Muscle layer of colon (tissue), 2 donors: ENCODE data around the gene EPB41L3.

Source experiments
- H3K27ac ChIP-seq: one replicate; pipeline ENCODE4 v1.7.0; 2013; ENCODE audit warnings: low read depth, mild to moderate bottlenecking, low read length, moderate library complexity
- H3K27me3 ChIP-seq, 2 donors: one replicate each; pipeline ENCODE4 v1.7.0; 2013; ENCODE audit warnings: low read length in 2 of 2, mild to moderate bottlenecking in 2 of 2; ENCODE audit not compliant: insufficient read depth in 2 of 2, control insufficient read depth in 1 of 2
- H3K36me3 ChIP-seq: one replicate; pipeline ENCODE4 v1.7.0; 2013; ENCODE audit warnings: mild to moderate bottlenecking, low read length; ENCODE audit not compliant: insufficient read depth
- H3K4me1 ChIP-seq: one replicate; pipeline ENCODE4 v1.7.0; 2013; ENCODE audit warnings: mild to moderate bottlenecking, low read length; ENCODE audit not compliant: insufficient read depth
- H3K4me3 ChIP-seq, 2 donors: one replicate each; pipeline ENCODE4 v1.7.0; 2013; ENCODE audit warnings: low read length in 2 of 2, low read depth in 1 of 2, mild to moderate bottlenecking in 1 of 2, moderate library complexity in 1 of 2
- H3K9ac ChIP-seq: one replicate; pipeline ENCODE4 v1.7.0; 2013; ENCODE audit warnings: low read length
- H3K9me3 ChIP-seq: one replicate; pipeline ENCODE4 v1.7.0; 2013; ENCODE audit warnings: mild to moderate bottlenecking, low read length
- donor health status: abdominal sarcoma.
- donor health status: Adenocarcinoma of cecum.

EPB41L3 gene

DNA sequence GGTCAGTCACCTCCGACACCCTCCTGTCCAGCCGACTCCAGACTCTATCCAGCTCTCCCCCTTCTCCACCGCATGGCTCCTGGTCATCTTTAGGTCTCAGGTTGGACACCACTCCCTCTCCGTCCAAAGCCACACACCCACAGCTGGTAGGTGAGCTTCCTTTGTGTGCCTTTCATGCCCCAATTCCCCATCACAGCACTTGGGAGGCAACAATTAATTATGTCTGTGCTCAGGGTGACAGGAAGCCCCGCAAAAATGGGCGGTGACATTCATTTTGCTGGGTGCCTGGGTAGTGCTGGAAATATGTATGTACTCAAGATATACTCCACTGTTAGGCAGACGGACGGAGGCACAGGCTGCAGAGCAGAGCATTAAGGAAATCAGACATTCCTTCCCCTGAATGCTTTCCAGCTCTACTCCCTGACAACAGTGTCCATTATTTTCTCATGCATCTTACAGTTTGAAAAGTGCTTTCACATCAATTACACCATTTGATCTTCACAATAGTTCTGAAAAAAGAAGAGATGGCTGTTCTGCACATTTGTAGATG is 13.1 kb downstream of the EPB41L3 start:
- Histone ChIP-seq H3K4me1 (peaks cover 48% of the 10 kb centered on the region), H3K9me3 (no peaks in the 10 kb centered on the region), H3K4me3 (no peak overlapping the region), H3K9ac (no peak overlapping the region), H3K27ac (no peak overlapping the region), H3K27me3 (no peaks in the 10 kb centered on the region), H3K36me3 (no peaks in the 10 kb centered on the region)

DNA sequence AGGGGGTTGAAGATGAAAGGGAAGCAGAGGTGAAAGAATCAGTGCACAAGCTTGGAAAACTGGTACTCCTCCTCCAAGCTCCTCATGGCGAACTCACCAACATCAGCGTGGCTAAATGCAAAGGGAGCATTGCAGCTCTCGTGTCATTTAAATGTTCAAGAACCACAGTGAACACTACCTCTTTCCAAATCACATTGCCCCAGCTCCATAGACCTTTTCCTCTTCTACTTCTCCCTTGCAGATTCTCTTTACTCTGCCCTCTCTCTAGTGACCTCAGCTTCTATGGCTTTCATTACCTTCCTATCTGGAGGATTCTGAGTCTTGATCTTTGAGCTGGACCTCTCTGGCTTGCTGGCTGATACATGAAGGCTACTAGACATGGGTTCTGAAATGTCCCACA is 14.3 kb downstream of the EPB41L3 start:
- H3K4me1 ChIP-seq = peaks cover 52% of the 10 kb centered on the region
- no peaks in the 10 kb centered on the region for H3K9me3 ChIP-seq
- no peak overlapping the region for H3K9ac ChIP-seq
- H3K4me3 ChIP-seq = no peak overlapping the region
- no peaks in the 10 kb centered on the region for H3K27me3 ChIP-seq
- no peaks in the 10 kb centered on the region for H3K36me3 ChIP-seq
- H3K27ac ChIP-seq = peak overlapping the region; percentile 24

DNA sequence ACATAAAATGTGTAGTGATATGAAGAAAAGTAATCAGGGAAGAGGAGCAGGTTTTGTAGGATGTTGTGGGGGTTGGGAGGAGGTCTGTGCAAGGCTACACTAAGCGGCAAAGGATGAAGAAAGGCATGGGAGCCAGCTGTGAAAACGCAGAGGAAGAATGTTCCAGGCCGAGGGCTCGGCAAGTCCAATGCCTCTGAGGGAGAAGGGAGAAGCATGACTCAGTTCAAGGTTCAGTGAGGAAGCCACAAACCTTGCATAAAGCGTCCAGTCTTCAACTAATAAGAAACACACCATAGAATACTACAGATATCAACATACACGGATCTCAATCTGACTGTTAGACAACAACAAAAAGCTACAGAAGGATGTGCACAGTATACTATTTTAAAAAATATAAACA is 16.2 kb downstream of the EPB41L3 start:
- Histone ChIP-seq H3K27me3 (no peaks in the 10 kb centered on the region), H3K4me3 (no peak overlapping the region), H3K36me3 (no peaks in the 10 kb centered on the region), H3K9ac (no peak overlapping the region), H3K9me3 (no peaks in the 10 kb centered on the region), H3K4me1 (peaks cover 50% of the 10 kb centered on the region), H3K27ac (no peak overlapping the region)

- Histone ChIP-seq H3K9ac (no peak overlapping the region), H3K4me3 (no peak overlapping the region), H3K27me3 (no peaks in the 10 kb centered on the region), H3K9me3 (no peaks in the 10 kb centered on the region), H3K36me3 (no peaks in the 10 kb centered on the region), H3K27ac (no peak overlapping the region), H3K4me1 (peaks cover 37% of the 10 kb centered on the region)
These were observed 19.1 kb downstream of the EPB41L3 start for GRCh38 chr18:5524660-5525059.

- Histone ChIP-seq H3K4me3 (no peak overlapping the region), H3K9me3 (no peaks in the 10 kb centered on the region), H3K36me3 (no peaks in the 10 kb centered on the region), H3K9ac (no peak overlapping the region), H3K27me3 (no peaks in the 10 kb centered on the region), H3K4me1 (peaks cover 43% of the 10 kb centered on the region), H3K27ac (no peak overlapping the region)
These were observed 22.8 kb downstream of the EPB41L3 start for GRCh38 chr18:5521000-5521399.

GRCh38 chr18:5520464-5520863 is 23.3 kb downstream of the EPB41L3 start:
- H3K9ac ChIP-seq = no peak overlapping the region
- no peaks in the 10 kb centered on the region for H3K27me3 ChIP-seq
- H3K4me1 ChIP-seq = peaks cover 48% of the 10 kb centered on the region
- H3K27ac ChIP-seq = no peak overlapping the region
- no peaks in the 10 kb centered on the region for H3K9me3 ChIP-seq
- no peak overlapping the region for H3K4me3 ChIP-seq
- H3K36me3 ChIP-seq = no peaks in the 10 kb centered on the region

- Histone ChIP-seq H3K4me1 (peaks cover 53% of the 10 kb centered on the region), H3K9ac (no peak overlapping the region), H3K27me3 (no peaks in the 10 kb centered on the region), H3K27ac (no peak overlapping the region), H3K36me3 (no peaks in the 10 kb centered on the region), H3K9me3 (no peaks in the 10 kb centered on the region), H3K4me3 (no peak overlapping the region)
These were observed 24.1 kb downstream of the EPB41L3 start for GRCh38 chr18:5519448-5520298.

DNA sequence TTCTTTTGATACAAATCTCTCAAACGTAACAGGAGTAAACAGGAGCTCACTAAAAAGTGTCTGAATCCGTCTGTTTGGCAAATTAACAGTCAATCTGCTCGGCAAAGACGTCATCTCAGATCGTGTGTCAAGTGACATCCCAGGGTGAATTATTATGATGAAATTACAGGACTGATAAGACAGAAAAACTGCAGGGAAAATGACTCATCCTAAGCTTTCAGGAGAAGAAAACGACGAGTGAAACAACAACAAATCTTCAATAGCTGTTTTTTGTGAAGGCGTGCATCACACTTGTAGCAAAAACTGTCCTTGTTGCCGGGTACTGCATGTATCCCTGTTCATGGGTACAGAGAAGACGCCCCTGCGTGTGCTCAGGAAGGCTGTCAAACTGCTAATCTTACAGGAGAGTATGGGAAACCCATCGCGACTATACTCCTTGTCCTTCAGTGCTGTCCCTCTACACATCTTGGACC is 24.9 kb downstream of the EPB41L3 start:
- H3K27me3 ChIP-seq = no peaks in the 10 kb centered on the region
- H3K27ac ChIP-seq = no peak overlapping the region
- no peaks in the 10 kb centered on the region for H3K36me3 ChIP-seq
- H3K9me3 ChIP-seq = no peaks in the 10 kb centered on the region
- H3K4me1 ChIP-seq = peaks cover 58% of the 10 kb centered on the region
- H3K4me3 ChIP-seq = no peak overlapping the region
- no peak overlapping the region for H3K9ac ChIP-seq

- no peak overlapping the region for H3K27ac ChIP-seq
- H3K4me1 ChIP-seq = peaks cover 63% of the 10 kb centered on the region
- H3K4me3 ChIP-seq = no peak overlapping the region
- H3K9ac ChIP-seq = no peak overlapping the region
- no peaks in the 10 kb centered on the region for H3K36me3 ChIP-seq
- H3K27me3 ChIP-seq = no peaks in the 10 kb centered on the region
- H3K9me3 ChIP-seq = no peaks in the 10 kb centered on the region
These were observed 25.5 kb downstream of the EPB41L3 start for GRCh38 chr18:5518179-5518770.

- Histone ChIP-seq H3K36me3 (no peaks in the 10 kb centered on the region), H3K27me3 (no peaks in the 10 kb centered on the region), H3K4me3 (no peak overlapping the region), H3K27ac (no peak overlapping the region), H3K9me3 (no peaks in the 10 kb centered on the region), H3K9ac (no peak overlapping the region), H3K4me1 (peaks cover 63% of the 10 kb centered on the region)
These were observed 27.0 kb downstream of the EPB41L3 start for GRCh38 chr18:5516841-5517240.

- Histone ChIP-seq H3K4me1 (peaks cover 60% of the 10 kb centered on the region), H3K9me3 (no peaks in the 10 kb centered on the region), H3K36me3 (no peaks in the 10 kb centered on the region), H3K9ac (no peak overlapping the region), H3K4me3 (no peak overlapping the region), H3K27me3 (no peaks in the 10 kb centered on the region), H3K27ac (peak overlapping the region; percentile 3)
These were observed 28.6 kb downstream of the EPB41L3 start for GRCh38 chr18:5515011-5515784.
